CD4-positive, alpha-beta T cell (primary cell): ENCODE results near the gene IGSF23. TPM values are rescaled to one million over a fixed set of nuclear protein-coding genes. Genes with fewer than 3 reads are reported as not detected.
A peak's percentile ranks its signal among the peaks of the same experiment; 100 is the strongest.

Experiments used
- ATAC-seq: fragments of 200-7000 bp; cut with Tn5 transposase; one replicate; pipeline ENCODE4 v1.10.0; 2022; ENCODE audit warnings: mild to moderate bottlenecking; ENCODE audit not compliant: poor library complexity
- CTCF ChIA-PET: fragments of 350-600 bp; sonication (Branson Sonifier 250); formaldehyde crosslinking; loops from one replicate; lab custom pipeline; 2021; ENCODE audit warnings: antibody characterized with exemption, inconsistent platforms; lab: Charles Lee
- POLR2A ChIA-PET: fragments of 350-600 bp; sonication (Branson Sonifier 250); formaldehyde crosslinking; loops from one replicate; lab custom pipeline; 2021; ENCODE audit warnings: antibody characterized with exemption, inconsistent platforms; lab: Charles Lee
- DNase-seq, 14 experiments: peaks; one replicate each; pipeline ENCODE4 v3.0.0-alpha.2; 2013 to 2020; ENCODE audit warnings: mixed read lengths in 2 of 14
- H3K27ac ChIP-seq, 2 donors: one replicate each; pipeline versions ENCODE4 v1.5.1 to v1.7.0; 2013; ENCODE audit warnings: low read length in 2 of 2, low read depth in 1 of 2, mild to moderate bottlenecking in 1 of 2
- H3K27me3 ChIP-seq, 2 experiments: 1 replicate in 1 of 2; 2 replicates in 1 of 2; pipeline versions ENCODE4 v1.6.1 to v1.7.0; 2013; ENCODE audit warnings: low read length in 2 of 2, control low read depth in 1 of 2, mild to moderate bottlenecking in 1 of 2, moderate library complexity in 1 of 2; ENCODE audit not compliant: insufficient read depth in 2 of 2, control insufficient read depth in 1 of 2
- H3K36me3 ChIP-seq: one replicate; pipeline ENCODE4 v1.6.1; 2013; ENCODE audit warnings: low read length, control low read depth; ENCODE audit not compliant: insufficient read depth
- H3K4me1 ChIP-seq: one replicate; pipeline ENCODE4 v1.6.1; 2013; ENCODE audit warnings: low read length, control low read depth; ENCODE audit not compliant: insufficient read depth
- H3K4me3 ChIP-seq: one replicate; pipeline ENCODE4 v1.5.1; 2013; ENCODE audit warnings: mild to moderate bottlenecking, low read length, moderate library complexity
- H3K9me3 ChIP-seq, 2 experiments: 1 replicate in 1 of 2; 2 replicates in 1 of 2; pipeline versions ENCODE4 v1.6.1 to v1.7.0; 2013; ENCODE audit warnings: low read length in 2 of 2, mild to moderate bottlenecking in 2 of 2, control low read depth in 1 of 2, moderate library complexity in 1 of 2; ENCODE audit not compliant: control insufficient read depth in 1 of 2, insufficient read depth in 1 of 2
- H3K27ac Mint-ChIP-seq: one replicate; pipeline ENCODE4 v1.8.0; 2020; ENCODE audit warnings: mixed read lengths
- H3K27me3 Mint-ChIP-seq: one replicate; pipeline ENCODE4 v1.8.0; 2021; ENCODE audit warnings: mixed read lengths
- H3K36me3 Mint-ChIP-seq: one replicate; pipeline ENCODE4 v1.8.0; 2021; ENCODE audit warnings: low read depth, mixed read lengths
- H3K4me1 Mint-ChIP-seq: one replicate; pipeline ENCODE4 v1.8.0; 2021; ENCODE audit warnings: low read depth, mixed read lengths
- H3K4me3 Mint-ChIP-seq: one replicate; pipeline ENCODE4 v1.8.0; 2020; ENCODE audit warnings: mild to moderate bottlenecking, mixed read lengths
- H3K9me3 Mint-ChIP-seq: one replicate; pipeline ENCODE4 v1.8.0; 2020; ENCODE audit warnings: mixed read lengths
- intact Hi-C, 2 experiments: fragments of 100-400 bp; cut with DNase I in 1 of 2; cut with micrococcal nuclease in 1 of 2; formaldehyde crosslinking; loops; one replicate each; pipeline versions ENCODE4 v1.15.1 to v1.9.0; 2023 to 2025; cut with DNase I, micrococcal nuclease
- total RNA-seq, 174 experiments: library from RNA in 2 of 174; stranded (reverse) in 2 of 174; gene quantifications; one replicate each; pipeline ENCODE4 v1.2.3 and lab custom pipeline; 2021 to 2026
- TF ChIP-seq, protein P1 (sequence below): fragments of 200-600 bp; IDR thresholded peaks from one replicate; pipeline ENCODE4 v1.8.0; 2022; ENCODE audit warnings: antibody characterized with exemption, mild to moderate bottlenecking

The IGSF23 gene
- total RNA-seq, 2 experiments from 2014 or later: not detected

DNA sequence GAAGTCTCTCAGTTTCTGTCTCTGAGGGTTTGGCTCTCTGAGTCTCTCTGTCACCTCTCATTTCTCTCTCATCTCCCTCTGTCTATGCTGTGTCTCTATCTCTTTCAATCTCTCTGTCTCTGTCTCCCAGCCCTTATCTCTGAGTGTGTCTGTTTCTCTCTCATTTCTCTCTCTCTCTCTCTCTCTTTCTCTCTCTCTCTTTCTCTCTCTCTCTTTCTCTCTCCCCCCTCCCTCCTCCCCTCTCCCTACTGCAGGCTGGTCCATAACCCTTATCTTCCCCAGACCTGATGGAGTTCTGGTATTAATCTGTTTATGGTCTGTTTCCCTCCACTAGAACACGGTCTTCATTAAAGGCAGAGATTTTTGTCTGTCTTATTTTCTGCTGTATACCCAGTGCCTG, 29.0 kb downstream of the IGSF23 start:
- H3K4me1 ChIP-seq: peaks cover 10% of the 10 kb centered on the region
- DNase-seq (no peak), ATAC-seq (no peak)
- TF ChIP-seq, protein P1, sequence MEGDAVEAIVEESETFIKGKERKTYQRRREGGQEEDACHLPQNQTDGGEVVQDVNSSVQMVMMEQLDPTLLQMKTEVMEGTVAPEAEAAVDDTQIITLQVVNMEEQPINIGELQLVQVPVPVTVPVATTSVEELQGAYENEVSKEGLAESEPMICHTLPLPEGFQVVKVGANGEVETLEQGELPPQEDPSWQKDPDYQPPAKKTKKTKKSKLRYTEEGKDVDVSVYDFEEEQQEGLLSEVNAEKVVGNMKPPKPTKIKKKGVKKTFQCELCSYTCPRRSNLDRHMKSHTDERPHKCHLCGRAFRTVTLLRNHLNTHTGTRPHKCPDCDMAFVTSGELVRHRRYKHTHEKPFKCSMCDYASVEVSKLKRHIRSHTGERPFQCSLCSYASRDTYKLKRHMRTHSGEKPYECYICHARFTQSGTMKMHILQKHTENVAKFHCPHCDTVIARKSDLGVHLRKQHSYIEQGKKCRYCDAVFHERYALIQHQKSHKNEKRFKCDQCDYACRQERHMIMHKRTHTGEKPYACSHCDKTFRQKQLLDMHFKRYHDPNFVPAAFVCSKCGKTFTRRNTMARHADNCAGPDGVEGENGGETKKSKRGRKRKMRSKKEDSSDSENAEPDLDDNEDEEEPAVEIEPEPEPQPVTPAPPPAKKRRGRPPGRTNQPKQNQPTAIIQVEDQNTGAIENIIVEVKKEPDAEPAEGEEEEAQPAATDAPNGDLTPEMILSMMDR: no peak
- Mint-ChIP-seq H3K9me3 (no peaks in the 10 kb centered on the region), H3K4me1 (no peaks in the 10 kb centered on the region), H3K36me3 (no peaks in the 10 kb centered on the region), H3K4me3 (no peak overlapping the region), H3K27ac (no peak overlapping the region), H3K27me3 (peaks cover 22% of the 10 kb centered on the region)
- intact Hi-C loops: no loop called here
- ChIA-PET CTCF (no interaction called here), POLR2A (no interaction called here)
- H3K4me3 ChIP-seq: no peak overlapping the region
- H3K9me3 ChIP-seq: peaks cover 0 to 4% of the 10 kb centered on the region in 2 experiments
- no peaks in the 10 kb centered on the region for H3K36me3 ChIP-seq
- H3K27ac ChIP-seq: no peak overlapping the region
- H3K27me3 ChIP-seq: peaks cover 12 to 17% of the 10 kb centered on the region in 2 experiments

DNA sequence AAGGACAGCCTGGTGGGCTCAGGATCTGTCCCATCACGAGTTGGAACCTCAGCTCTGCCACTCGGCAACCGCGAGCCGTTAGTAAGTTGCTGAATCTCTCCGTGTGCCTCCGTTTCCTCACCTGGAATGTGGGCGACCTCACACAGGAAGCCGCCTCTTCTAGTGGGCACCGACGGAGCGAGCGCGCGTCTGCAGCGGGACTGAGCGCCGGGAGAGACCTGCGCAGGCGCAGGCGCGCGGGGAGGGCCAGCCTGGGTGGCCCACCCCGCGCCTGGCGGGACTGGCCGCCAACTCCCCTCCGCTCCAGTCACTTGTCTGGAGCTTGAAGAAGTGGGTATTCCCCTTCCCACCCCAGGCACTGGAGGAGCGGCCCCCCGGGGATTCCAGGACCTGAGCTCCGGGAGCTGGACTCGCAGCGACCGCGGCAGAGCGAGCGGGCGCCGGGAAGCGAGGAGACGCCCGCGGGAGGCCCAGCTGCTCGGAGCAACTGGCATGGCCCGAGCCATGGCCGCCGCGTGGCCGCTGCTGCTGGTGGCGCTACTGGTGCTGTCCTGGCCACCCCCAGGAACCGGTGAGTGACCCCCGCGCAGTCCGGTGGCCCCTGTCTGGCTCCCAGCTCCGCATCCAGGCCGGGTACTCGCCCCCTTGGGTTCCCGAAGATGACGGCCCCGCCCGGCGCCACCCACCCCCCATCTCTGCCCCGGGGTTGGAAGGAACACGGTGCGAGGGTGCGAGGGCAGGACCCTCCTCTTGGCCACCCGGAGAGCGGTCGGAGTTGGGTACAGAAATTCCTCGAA, 30.4 kb downstream of the IGSF23 start, which contains the start of gene PVR:
Gene PVR (plus strand): TSS at position 306 of the 797 bp plus-strand sequence. CDS start 187 bp downstream, at position 493.
- CTCF ChIA-PET: no interaction called here

DNA sequence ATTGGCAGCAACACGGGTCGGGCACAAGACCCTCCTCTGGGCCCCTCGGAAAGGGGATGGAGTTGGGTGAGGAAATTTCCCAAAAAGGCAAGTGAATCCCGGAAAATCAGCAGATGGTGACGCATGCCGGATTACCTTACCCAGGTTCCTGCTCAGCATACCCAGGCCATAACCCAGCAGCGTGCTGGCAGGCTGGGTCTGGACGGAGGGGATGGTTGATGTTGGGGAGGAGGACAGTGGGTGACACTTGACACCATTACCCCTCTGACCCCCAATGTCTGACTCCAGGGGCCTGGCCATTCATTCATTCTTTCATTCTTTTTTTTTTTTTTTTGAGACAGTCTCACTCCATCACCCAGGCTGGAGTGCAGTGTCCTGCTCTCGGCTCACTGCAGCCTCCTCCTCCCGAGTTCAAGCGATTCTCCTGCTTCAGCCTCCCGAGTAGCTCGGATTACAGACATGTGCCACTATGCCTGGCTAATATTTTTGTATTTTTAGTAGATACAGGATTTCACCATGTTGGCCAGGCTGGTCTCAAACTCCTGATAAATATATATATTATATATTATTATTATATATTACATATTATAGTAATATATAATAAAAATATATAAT, 31.1 kb downstream of the IGSF23 start:
- intact Hi-C loops: no loop called here
- H3K27me3 Mint-ChIP-seq: peaks cover 22% of the 10 kb centered on the region
- H3K27ac ChIP-seq: no peak overlapping the region
- H3K4me1 Mint-ChIP-seq: no peaks in the 10 kb centered on the region
- H3K9me3 Mint-ChIP-seq: no peaks in the 10 kb centered on the region
- H3K4me3 Mint-ChIP-seq: peak overlapping the region; percentile 62
- no peaks in the 10 kb centered on the region for H3K36me3 ChIP-seq
- POLR2A ChIA-PET: no interaction called here
- H3K4me1 ChIP-seq: peaks cover 10% of the 10 kb centered on the region
- peaks cover 0 to 4% of the 10 kb centered on the region in 2 experiments for H3K9me3 ChIP-seq
- H3K27me3 ChIP-seq: peaks cover 12 to 17% of the 10 kb centered on the region in 2 experiments
- peak in 1 of 14 experiments; percentile 18 for DNase-seq
- peak overlapping the region; percentile 50 for H3K4me3 ChIP-seq
- ATAC-seq: no peak
- no peak overlapping the region for H3K27ac Mint-ChIP-seq
- H3K36me3 Mint-ChIP-seq: no peaks in the 10 kb centered on the region
- TF ChIP-seq, protein P1: no peak
- CTCF ChIA-PET: no interaction called here

More for the DNA sequence above, 30.4 kb downstream of the IGSF23 start, which contains the start of gene PVR:
- intact Hi-C loops: no loop called here
- Histone ChIP-seq H3K27ac (no peak within 1 kb of the TSS), H3K4me3 (peak within 1 kb of the TSS; percentile 50), H3K36me3 (no peaks in the 10 kb centered on the region), H3K27me3 (peaks cover 12 to 17% of the 10 kb centered on the region in 2 experiments), H3K4me1 (peaks cover 10% of the 10 kb centered on the region), H3K9me3 (peaks cover 0 to 4% of the 10 kb centered on the region in 2 experiments)
- DNase-seq (peak in 8 of 14 experiments; percentile 2 to 44 (median 18)), ATAC-seq (no peak)
- Mint-ChIP-seq H3K4me1 (no peaks in the 10 kb centered on the region), H3K9me3 (no peaks in the 10 kb centered on the region), H3K27ac (no peak within 1 kb of the TSS), H3K27me3 (peaks cover 22% of the 10 kb centered on the region), H3K36me3 (no peaks in the 10 kb centered on the region), H3K4me3 (peak within 1 kb of the TSS; percentile 70)
- TF ChIP-seq, protein P1: no peak
- POLR2A ChIA-PET: no interaction called here
